Breast epithelium (tissue), 4 donors: Measurements from ENCODE around the gene ECSCR. TPM values are rescaled to one million over a fixed set of nuclear protein-coding genes. Genes with fewer than 3 reads are reported as not detected.

ENCODE experiments used
- DNase-seq, 2 donors: peaks; one replicate each; pipeline ENCODE4 v3.0.0-alpha.2; 2019; ENCODE audit warnings: low spot score in 2 of 2
- H3K27ac ChIP-seq, 2 donors: fragments of 200-600 bp; sonication (generic) in 1 of 2; one replicate each; pipeline ENCODE4 v1.5.1; 2016 to 2019; ENCODE audit warnings: mild to moderate bottlenecking in 1 of 2
- H3K27me3 ChIP-seq, 2 donors: fragments of 200-600 bp; sonication (generic) in 1 of 2; one replicate each; pipeline versions ENCODE4 v1.5.1 to v1.6.0; 2017 to 2019; ENCODE audit warnings: control low read depth in 1 of 2, mild to moderate bottlenecking in 1 of 2
- H3K36me3 ChIP-seq: fragments of 200-600 bp; one replicate; pipeline ENCODE4 v1.5.1; 2019
- H3K4me1 ChIP-seq, 2 donors: fragments of 200-600 bp; sonication (generic); one replicate each; pipeline ENCODE4 v1.5.1; 2016 to 2019; ENCODE audit warnings: control low read depth in 1 of 2
- H3K4me3 ChIP-seq, 3 donors: fragments of 200-600 bp; sonication (generic); 1 replicate in 2 of 3; 2 replicates in 1 of 3; pipeline ENCODE4 v1.5.1; 2016 to 2019; ENCODE audit warnings: mild to moderate bottlenecking in 3 of 3, moderate library complexity in 2 of 3
- H3K9me3 ChIP-seq, 2 donors: fragments of 200-600 bp; sonication (generic) in 1 of 2; one replicate each; pipeline ENCODE4 v1.5.1; 2016 to 2019; ENCODE audit warnings: control low read depth in 1 of 2
- CTCF ChIP-seq, 3 donors: fragments of 450-650 bp; IDR thresholded peaks; one replicate each; pipeline ENCODE4 v1.5.1; 2016 to 2017; ENCODE audit warnings: antibody characterized with exemption in 3 of 3, mild to moderate bottlenecking in 3 of 3, moderate library complexity in 3 of 3
- POLR2A ChIP-seq: fragments of 450-650 bp; IDR thresholded peaks from one replicate; pipeline ENCODE4 v1.6.1; 2016; ENCODE audit warnings: antibody characterized with exemption, mild to moderate bottlenecking, moderate library complexity
- POLR2AphosphoS5 ChIP-seq, 3 donors: sonication (generic); formaldehyde crosslinking; IDR thresholded peaks; one replicate each; pipeline ENCODE4 v1.6.1; 2017; ENCODE audit warnings: antibody characterized with exemption in 3 of 3
- intact Hi-C: fragments of 100-400 bp; cut with DNase I; formaldehyde crosslinking; loops from one replicate; pipeline ENCODE4 v1.15.1; 2023; ENCODE audit warnings: low total_unique reads
- total RNA-seq, 3 donors: library from RNA; depleted of rRNA; stranded (reverse); fragments of >200 nt; gene quantifications; one replicate each; pipeline ENCODE4 v1.1.0, GENCODE V29; 2016

The ECSCR gene
- total RNA-seq, 3 donors from 2014 or later, result 6.6 to 39.3 (median 17.4) TPM

- DNase-seq, result no peak
- Histone ChIP-seq H3K9me3 (no peaks in the 10 kb centered on the region), H3K36me3 (no peaks in the 10 kb centered on the region), H3K4me3 (no peak within 1 kb of the TSS), H3K4me1 (peaks cover 0 to 3% of the 10 kb centered on the region in 2 donors), H3K27me3 (no peaks in the 10 kb centered on the region), H3K27ac (peak within 1 kb of the TSS in 1 of 2 donors; percentile 35)
- TF ChIP-seq POLR2A (no peak), CTCF (IDR thresholded peaks at IDR 0.05) (no peak), POLR2AphosphoS5 (IDR thresholded peaks at IDR 0.05) (no peak)
- intact Hi-C loops, result no loop called here
Measured at GRCh38 chr5:139470821-139471300, 8.3 kb upstream of the ECSCR start, which contains the start of gene SMIM33. TSS of gene SMIM33 (plus strand) at chr5:139471004. CDS start at chr5:139471122, 118 bp downstream.

- Histone ChIP-seq H3K27ac (no peak overlapping the region), H3K4me1 (no peaks in the 10 kb centered on the region), H3K4me3 (no peak overlapping the region), H3K36me3 (no peaks in the 10 kb centered on the region), H3K9me3 (no peaks in the 10 kb centered on the region), H3K27me3 (no peaks in the 10 kb centered on the region)
- TF ChIP-seq POLR2A, result no peak
- no peak for TF ChIP-seq CTCF (IDR thresholded peaks at IDR 0.05)
- TF ChIP-seq POLR2AphosphoS5 (IDR thresholded peaks at IDR 0.05), result no peak
- intact Hi-C loops, result loop anchor here (2.0 kb wide), 1 partner anchor 62 kb away; no protein-coding TSS in a partner anchor
- DNase-seq, result no peak
Measured at GRCh38 chr5:139468421-139468931, 5.9 kb upstream of the ECSCR start.

- Histone ChIP-seq H3K27ac (peak overlapping the region; percentile 34 to 70), H3K9me3 (no peaks in the 10 kb centered on the region), H3K27me3 (no peaks in the 10 kb centered on the region), H3K36me3 (no peaks in the 10 kb centered on the region), H3K4me1 (no peaks in the 10 kb centered on the region), H3K4me3 (peak overlapping the region; percentile 26 to 51 (median 32))
- TF ChIP-seq CTCF (IDR thresholded peaks at IDR 0.05) (no peak), POLR2A (no peak), POLR2AphosphoS5 (IDR thresholded peaks at IDR 0.05) (no peak)
- DNase-seq, result no peak
- intact Hi-C loops, result no loop called here
Measured at GRCh38 chr5:139461698-139462097, 845 bp downstream of the ECSCR start.

GRCh38 chr5:139461176-139461575 lies 1.4 kb downstream of the ECSCR start:
- Histone ChIP-seq H3K4me1 (no peaks in the 10 kb centered on the region), H3K27ac (peak overlapping the region in 1 of 2 donors; percentile 70), H3K4me3 (peak overlapping the region; percentile 26 to 51 (median 32)), H3K9me3 (no peaks in the 10 kb centered on the region), H3K36me3 (no peaks in the 10 kb centered on the region), H3K27me3 (no peaks in the 10 kb centered on the region)
- intact Hi-C loops, result no loop called here
- no peak for DNase-seq
- TF ChIP-seq CTCF (IDR thresholded peaks at IDR 0.05), result no peak
- no peak for TF ChIP-seq POLR2A
- TF ChIP-seq POLR2AphosphoS5 (IDR thresholded peaks at IDR 0.05), result no peak

GRCh38 chr5:139460455-139460854 lies 2.1 kb downstream of the ECSCR start:
- Histone ChIP-seq H3K27ac (peak overlapping the region in 1 of 2 donors; percentile 28), H3K27me3 (no peaks in the 10 kb centered on the region), H3K9me3 (no peaks in the 10 kb centered on the region), H3K4me1 (no peaks in the 10 kb centered on the region), H3K36me3 (no peaks in the 10 kb centered on the region), H3K4me3 (no peak overlapping the region)
- TF ChIP-seq CTCF (IDR thresholded peaks at IDR 0.05), result no peak
- no peak for TF ChIP-seq POLR2A
- TF ChIP-seq POLR2AphosphoS5 (IDR thresholded peaks at IDR 0.05), result no peak
- DNase-seq, result no peak
- intact Hi-C loops, result no loop called here
